ENCODE results near the gene EEPD1. TPM values are rescaled to one million over a fixed set of nuclear protein-coding genes. Genes with fewer than 3 reads are reported as not detected.

The EEPD1 gene
- total RNA-seq, 2 experiments from 2014 or later = 0.62 to 0.82 TPM

- DNase-seq = no peak
- Mint-ChIP-seq H3K36me3 (no peaks in the 10 kb centered on the region), H3K27me3 (no peaks in the 10 kb centered on the region), H3K4me1 (no peaks in the 10 kb centered on the region), H3K27ac (no peak overlapping the region), H3K9me3 (no peaks in the 10 kb centered on the region), H3K4me3 (no peak overlapping the region)
These were observed 152.6 kb downstream of the EEPD1 start for GRCh38 chr7:36305648-36306047.

GRCh38 chr7:36306222-36306621 lies 153.2 kb downstream of the EEPD1 start:
- Mint-ChIP-seq H3K4me3 (no peak overlapping the region), H3K27me3 (no peaks in the 10 kb centered on the region), H3K36me3 (no peaks in the 10 kb centered on the region), H3K4me1 (no peaks in the 10 kb centered on the region), H3K9me3 (no peaks in the 10 kb centered on the region), H3K27ac (no peak overlapping the region)
- no peak for DNase-seq

GRCh38 chr7:36306722-36307121 lies 153.7 kb downstream of the EEPD1 start:
- Mint-ChIP-seq H3K9me3 (no peaks in the 10 kb centered on the region), H3K36me3 (no peaks in the 10 kb centered on the region), H3K27me3 (no peaks in the 10 kb centered on the region), H3K4me3 (no peak overlapping the region), H3K4me1 (no peaks in the 10 kb centered on the region), H3K27ac (no peak overlapping the region)
- DNase-seq = no peak

- H3K36me3 Mint-ChIP-seq = no peaks in the 10 kb centered on the region
These were observed 155.0 kb downstream of the EEPD1 start for GRCh38 chr7:36308031-36308430.

GRCh38 chr7:36309301-36309700 lies 156.2 kb downstream of the EEPD1 start:
- Mint-ChIP-seq H3K9me3 (no peaks in the 10 kb centered on the region), H3K27ac (no peak overlapping the region)
- DNase-seq = no peak

More at GRCh38 chr7:36308031-36308430, 155.0 kb downstream of the EEPD1 start:
- Mint-ChIP-seq H3K27ac (no peak overlapping the region), H3K4me3 (no peak overlapping the region), H3K9me3 (no peaks in the 10 kb centered on the region), H3K27me3 (no peaks in the 10 kb centered on the region), H3K4me1 (no peaks in the 10 kb centered on the region)
- no peak for DNase-seq

GRCh38 chr7:36309716-36310115 lies 156.7 kb downstream of the EEPD1 start:
- no peak for DNase-seq
- Mint-ChIP-seq H3K27me3 (no peaks in the 10 kb centered on the region), H3K4me1 (no peaks in the 10 kb centered on the region), H3K36me3 (no peaks in the 10 kb centered on the region), H3K27ac (no peak overlapping the region), H3K9me3 (no peaks in the 10 kb centered on the region), H3K4me3 (no peak overlapping the region)

More at GRCh38 chr7:36309301-36309700, 156.2 kb downstream of the EEPD1 start:
- no peaks in the 10 kb centered on the region for H3K4me1 Mint-ChIP-seq
- no peak overlapping the region for H3K4me3 Mint-ChIP-seq
- H3K36me3 Mint-ChIP-seq = no peaks in the 10 kb centered on the region
- no peaks in the 10 kb centered on the region for H3K27me3 Mint-ChIP-seq

- no peaks in the 10 kb centered on the region for H3K4me1 Mint-ChIP-seq
- H3K4me3 Mint-ChIP-seq = no peak overlapping the region
- DNase-seq = no peak
- no peaks in the 10 kb centered on the region for H3K36me3 Mint-ChIP-seq
- H3K27ac Mint-ChIP-seq = no peak overlapping the region
- H3K27me3 Mint-ChIP-seq = no peaks in the 10 kb centered on the region
- H3K9me3 Mint-ChIP-seq = no peaks in the 10 kb centered on the region
These were observed 157.8 kb downstream of the EEPD1 start for GRCh38 chr7:36310897-36311296.

- H3K27me3 Mint-ChIP-seq = no peaks in the 10 kb centered on the region
- H3K9me3 Mint-ChIP-seq = no peaks in the 10 kb centered on the region
- no peak overlapping the region for H3K4me3 Mint-ChIP-seq
- DNase-seq = no peak
- no peaks in the 10 kb centered on the region for H3K36me3 Mint-ChIP-seq
- H3K4me1 Mint-ChIP-seq = no peaks in the 10 kb centered on the region
- H3K27ac Mint-ChIP-seq = no peak overlapping the region
These were observed 158.5 kb downstream of the EEPD1 start for GRCh38 chr7:36311539-36311938.

GRCh38 chr7:36312064-36312914 lies 159.2 kb downstream of the EEPD1 start:
- Mint-ChIP-seq H3K4me3 (no peak overlapping the region), H3K9me3 (no peaks in the 10 kb centered on the region), H3K4me1 (no peaks in the 10 kb centered on the region), H3K27me3 (no peaks in the 10 kb centered on the region), H3K27ac (no peak overlapping the region), H3K36me3 (no peaks in the 10 kb centered on the region)
- DNase-seq = peak; percentile 17

GRCh38 chr7:36312915-36313334 lies 159.9 kb downstream of the EEPD1 start:
- DNase-seq = no peak
- Mint-ChIP-seq H3K27ac (no peak overlapping the region), H3K9me3 (no peaks in the 10 kb centered on the region), H3K36me3 (no peaks in the 10 kb centered on the region), H3K4me3 (no peak overlapping the region), H3K4me1 (no peaks in the 10 kb centered on the region), H3K27me3 (no peaks in the 10 kb centered on the region)

- no peak overlapping the region for H3K27ac Mint-ChIP-seq
- DNase-seq = no peak
- H3K36me3 Mint-ChIP-seq = no peaks in the 10 kb centered on the region
- no peak overlapping the region for H3K4me3 Mint-ChIP-seq
- H3K27me3 Mint-ChIP-seq = no peaks in the 10 kb centered on the region
- no peaks in the 10 kb centered on the region for H3K4me1 Mint-ChIP-seq
- no peaks in the 10 kb centered on the region for H3K9me3 Mint-ChIP-seq
These were observed 160.6 kb downstream of the EEPD1 start for GRCh38 chr7:36313607-36314006.

GRCh38 chr7:36314491-36314890 lies 161.4 kb downstream of the EEPD1 start:
- Mint-ChIP-seq H3K27me3 (no peaks in the 10 kb centered on the region), H3K4me1 (no peaks in the 10 kb centered on the region), H3K9me3 (no peaks in the 10 kb centered on the region), H3K27ac (no peak overlapping the region), H3K36me3 (no peaks in the 10 kb centered on the region), H3K4me3 (no peak overlapping the region)
- no peak for DNase-seq

- H3K27me3 Mint-ChIP-seq = no peaks in the 10 kb centered on the region
- H3K4me3 Mint-ChIP-seq = no peak overlapping the region
- H3K27ac Mint-ChIP-seq = no peak overlapping the region
- no peak for DNase-seq
- H3K9me3 Mint-ChIP-seq = no peaks in the 10 kb centered on the region
- no peaks in the 10 kb centered on the region for H3K36me3 Mint-ChIP-seq
- no peaks in the 10 kb centered on the region for H3K4me1 Mint-ChIP-seq
These were observed 162.4 kb downstream of the EEPD1 start for GRCh38 chr7:36315309-36315944.

GRCh38 chr7:36316319-36316718 lies 163.3 kb downstream of the EEPD1 start:
- Mint-ChIP-seq H3K4me3 (no peak overlapping the region), H3K9me3 (peaks cover 2% of the 10 kb centered on the region), H3K27me3 (no peaks in the 10 kb centered on the region), H3K4me1 (no peaks in the 10 kb centered on the region), H3K36me3 (peaks cover 2% of the 10 kb centered on the region), H3K27ac (no peak overlapping the region)
- DNase-seq = no peak

GRCh38 chr7:36317276-36317675 lies 164.2 kb downstream of the EEPD1 start:
- H3K27ac Mint-ChIP-seq = no peak overlapping the region
- no peak for DNase-seq
- no peaks in the 10 kb centered on the region for H3K4me1 Mint-ChIP-seq
- H3K9me3 Mint-ChIP-seq = peaks cover 2% of the 10 kb centered on the region
- no peak overlapping the region for H3K4me3 Mint-ChIP-seq
- H3K27me3 Mint-ChIP-seq = no peaks in the 10 kb centered on the region
- H3K36me3 Mint-ChIP-seq = peaks cover 2% of the 10 kb centered on the region

GRCh38 chr7:36318116-36318515 lies 165.1 kb downstream of the EEPD1 start:
- Mint-ChIP-seq H3K27ac (no peak overlapping the region), H3K4me3 (no peak overlapping the region), H3K27me3 (no peaks in the 10 kb centered on the region), H3K4me1 (no peaks in the 10 kb centered on the region), H3K36me3 (peaks cover 2% of the 10 kb centered on the region), H3K9me3 (peaks cover 2% of the 10 kb centered on the region)
- DNase-seq = no peak
